Nephron progenitor cell (in vitro differentiated cells): ENCODE data around the gene C16orf86.

Source experiments
- DNase-seq: peaks from one replicate; pipeline ENCODE4 v3.0.0; 2021
- H3K27ac Mint-ChIP-seq: 2 replicates; pipeline ENCODE4 v1.8.0; 2021; ENCODE audit warnings: mild to moderate bottlenecking, moderate library complexity, mixed read lengths
- H3K27me3 Mint-ChIP-seq: 2 replicates; pipeline ENCODE4 v1.8.0; 2021; ENCODE audit warnings: mild to moderate bottlenecking, low read depth, mixed read lengths; ENCODE audit not compliant: poor library complexity
- H3K36me3 Mint-ChIP-seq: 2 replicates; pipeline ENCODE4 v1.8.0; 2021; ENCODE audit warnings: low read depth, mixed read lengths
- H3K4me1 Mint-ChIP-seq: 2 replicates; pipeline ENCODE4 v1.8.0; 2021; ENCODE audit warnings: mixed read lengths
- H3K4me3 Mint-ChIP-seq: 2 replicates; pipeline ENCODE4 v1.8.0; 2021; ENCODE audit warnings: mild to moderate bottlenecking, moderate library complexity, mixed read lengths
- H3K9me3 Mint-ChIP-seq: 2 replicates; pipeline ENCODE4 v1.8.0; 2021; ENCODE audit warnings: mild to moderate bottlenecking, moderate library complexity, mixed read lengths
- TF ChIP-seq, protein P1 (sequence below): fragments of 200-600 bp; sonication (generic); IDR thresholded peaks from 2 replicates; pipeline ENCODE4 v1.5.0; 2021; ENCODE audit warnings: antibody characterized with exemption

C16orf86 gene

DNA sequence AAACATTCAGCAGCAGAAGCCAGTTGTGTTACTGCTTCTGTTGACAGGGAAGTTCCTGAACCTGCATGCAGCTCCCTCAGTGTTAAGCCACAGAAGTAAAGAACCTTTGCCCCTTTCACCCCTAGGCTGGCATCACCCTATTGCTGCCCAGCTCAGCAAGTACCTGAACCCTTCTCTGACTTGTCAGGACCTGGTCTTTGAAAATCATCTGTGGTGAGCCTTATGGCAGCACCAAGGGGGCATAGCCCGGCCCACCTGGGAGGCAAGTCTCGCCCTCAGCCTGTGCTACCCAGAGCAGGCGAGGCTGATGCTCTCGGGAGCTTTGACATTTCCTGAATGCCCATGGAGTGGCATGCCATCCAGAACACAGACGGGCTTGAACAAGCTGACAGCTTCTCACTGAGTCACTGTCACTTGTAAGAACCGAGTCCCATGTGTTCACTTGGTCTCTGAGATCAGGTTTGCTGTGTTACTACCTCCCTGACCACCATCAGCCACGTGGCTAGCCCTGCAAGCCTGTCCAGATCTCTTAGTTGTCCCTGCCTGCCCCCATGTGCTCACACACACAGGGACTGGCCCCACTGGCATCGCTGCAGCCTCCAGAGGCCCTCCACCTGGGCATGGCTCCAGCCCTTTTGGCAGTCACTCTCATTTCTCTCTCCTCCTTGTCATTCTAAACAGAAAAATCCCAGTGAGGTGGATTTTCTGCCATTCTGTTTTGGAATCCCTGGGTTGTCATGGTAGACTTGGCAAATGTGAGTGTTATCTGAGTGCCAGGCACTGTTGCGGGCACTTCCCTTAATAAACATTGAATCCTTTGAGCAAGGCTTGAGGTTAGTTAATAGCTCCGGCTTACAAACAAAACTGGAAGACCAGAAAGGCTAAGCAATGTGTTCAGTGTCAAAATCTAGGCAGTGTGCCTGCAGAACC lies 24.6 kb upstream of the C16orf86 start:
- TF ChIP-seq, protein P1, sequence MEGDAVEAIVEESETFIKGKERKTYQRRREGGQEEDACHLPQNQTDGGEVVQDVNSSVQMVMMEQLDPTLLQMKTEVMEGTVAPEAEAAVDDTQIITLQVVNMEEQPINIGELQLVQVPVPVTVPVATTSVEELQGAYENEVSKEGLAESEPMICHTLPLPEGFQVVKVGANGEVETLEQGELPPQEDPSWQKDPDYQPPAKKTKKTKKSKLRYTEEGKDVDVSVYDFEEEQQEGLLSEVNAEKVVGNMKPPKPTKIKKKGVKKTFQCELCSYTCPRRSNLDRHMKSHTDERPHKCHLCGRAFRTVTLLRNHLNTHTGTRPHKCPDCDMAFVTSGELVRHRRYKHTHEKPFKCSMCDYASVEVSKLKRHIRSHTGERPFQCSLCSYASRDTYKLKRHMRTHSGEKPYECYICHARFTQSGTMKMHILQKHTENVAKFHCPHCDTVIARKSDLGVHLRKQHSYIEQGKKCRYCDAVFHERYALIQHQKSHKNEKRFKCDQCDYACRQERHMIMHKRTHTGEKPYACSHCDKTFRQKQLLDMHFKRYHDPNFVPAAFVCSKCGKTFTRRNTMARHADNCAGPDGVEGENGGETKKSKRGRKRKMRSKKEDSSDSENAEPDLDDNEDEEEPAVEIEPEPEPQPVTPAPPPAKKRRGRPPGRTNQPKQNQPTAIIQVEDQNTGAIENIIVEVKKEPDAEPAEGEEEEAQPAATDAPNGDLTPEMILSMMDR, result no peak
- H3K27me3 Mint-ChIP-seq, result peaks cover 40% of the 10 kb centered on the region
- H3K4me3 Mint-ChIP-seq, result no peak overlapping the region
- peaks cover 24% of the 10 kb centered on the region for H3K36me3 Mint-ChIP-seq
- no peak for DNase-seq
- H3K9me3 Mint-ChIP-seq, result no peaks in the 10 kb centered on the region
- H3K4me1 Mint-ChIP-seq, result no peaks in the 10 kb centered on the region
- H3K27ac Mint-ChIP-seq, result no peak overlapping the region

DNA sequence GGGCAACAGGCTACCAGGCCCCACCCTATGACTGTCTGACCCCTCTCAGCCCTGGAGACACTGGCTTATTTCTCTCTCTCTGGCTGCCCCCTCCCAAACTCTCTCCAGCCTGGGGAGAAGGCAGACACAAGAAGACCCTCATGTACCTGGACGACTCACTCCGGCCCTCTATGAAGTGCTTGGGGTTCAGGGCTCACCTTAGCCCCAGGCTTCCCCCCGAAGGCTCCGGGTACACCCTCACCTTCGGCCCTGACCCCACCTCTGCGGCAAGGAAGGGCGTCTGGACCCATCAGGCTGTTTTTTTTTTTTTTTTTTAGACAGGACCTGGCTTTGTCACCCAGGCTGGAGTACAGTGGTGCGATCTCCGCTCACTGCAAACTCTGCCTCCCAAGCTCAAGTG lies 22.6 kb upstream of the C16orf86 start:
- no peak overlapping the region for H3K4me3 Mint-ChIP-seq
- DNase-seq, result no peak
- H3K9me3 Mint-ChIP-seq, result no peaks in the 10 kb centered on the region
- no peaks in the 10 kb centered on the region for H3K4me1 Mint-ChIP-seq
- no peak overlapping the region for H3K27ac Mint-ChIP-seq
- peaks cover 10% of the 10 kb centered on the region for H3K36me3 Mint-ChIP-seq
- peaks cover 48% of the 10 kb centered on the region for H3K27me3 Mint-ChIP-seq
- TF ChIP-seq, protein P1, result no peak

DNA sequence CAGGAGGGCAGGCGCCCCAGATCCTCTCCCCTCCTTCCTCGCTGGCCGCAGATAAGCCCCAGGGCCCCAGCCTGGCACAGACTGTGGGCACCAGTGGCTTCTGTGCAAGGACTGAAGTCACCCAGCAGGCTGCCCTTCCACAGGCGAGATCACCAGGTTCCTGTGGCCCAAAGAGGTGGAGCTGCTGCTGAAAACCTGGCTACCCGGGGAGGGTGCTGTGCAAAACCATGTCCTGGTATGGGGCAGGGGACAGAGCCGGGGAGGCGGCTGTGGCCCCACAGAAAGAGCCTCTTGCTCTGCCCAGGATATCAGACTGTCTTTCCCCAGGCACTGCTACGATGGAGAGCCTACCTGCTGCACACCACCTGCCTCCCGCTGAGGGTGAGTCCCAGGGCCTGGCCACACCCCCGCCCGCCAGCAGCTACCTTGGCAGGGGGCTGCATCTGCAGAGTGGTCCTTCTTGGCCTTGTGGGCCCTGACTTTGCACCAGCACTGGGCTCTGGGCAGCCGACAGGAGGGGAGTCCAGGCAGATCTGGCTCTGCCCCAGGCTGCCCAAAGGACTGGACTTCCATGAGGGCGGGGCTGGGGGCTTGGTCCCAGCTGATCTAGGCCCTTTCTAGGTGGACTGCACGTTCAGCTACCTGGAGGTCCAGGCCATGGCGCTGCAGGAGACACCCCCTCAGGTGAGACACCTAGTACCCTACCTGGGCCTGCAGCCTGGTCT lies 21.1 kb upstream of the C16orf86 start:
- Mint-ChIP-seq H3K9me3 (no peaks in the 10 kb centered on the region), H3K4me3 (no peak overlapping the region), H3K4me1 (peaks cover 2% of the 10 kb centered on the region), H3K27ac (no peak overlapping the region), H3K36me3 (no peaks in the 10 kb centered on the region), H3K27me3 (peaks cover 60% of the 10 kb centered on the region)
- DNase-seq, result no peak
- TF ChIP-seq, protein P1, result no peak

DNA sequence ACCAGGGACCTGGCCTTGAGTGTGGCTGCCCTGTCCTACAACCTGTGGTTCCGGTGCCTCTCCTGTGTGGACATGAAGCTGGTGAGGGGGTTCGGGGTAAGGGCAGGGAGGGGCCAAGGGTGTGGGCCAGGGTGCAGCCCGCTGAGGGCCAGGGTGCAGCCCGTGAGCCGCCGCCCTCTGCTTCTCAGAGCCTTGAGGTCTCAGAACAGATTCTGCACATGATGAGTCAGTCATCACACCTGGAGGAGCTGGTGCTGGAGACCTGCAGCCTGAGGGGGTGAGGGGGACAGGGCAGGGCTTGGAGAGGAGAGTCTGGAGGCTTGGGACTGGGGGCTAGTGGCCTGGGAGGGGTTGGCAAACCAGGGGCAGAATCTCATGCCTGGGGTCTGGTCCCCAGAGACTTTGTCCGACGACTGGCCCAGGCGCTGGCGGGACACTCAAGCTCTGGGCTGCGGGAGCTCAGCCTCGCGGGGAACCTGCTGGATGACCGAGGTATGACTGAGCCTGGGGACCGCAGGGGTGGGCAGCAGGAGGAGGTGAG lies 19.4 kb upstream of the C16orf86 start:
- DNase-seq, result no peak
- H3K4me3 Mint-ChIP-seq, result no peak overlapping the region

DNA sequence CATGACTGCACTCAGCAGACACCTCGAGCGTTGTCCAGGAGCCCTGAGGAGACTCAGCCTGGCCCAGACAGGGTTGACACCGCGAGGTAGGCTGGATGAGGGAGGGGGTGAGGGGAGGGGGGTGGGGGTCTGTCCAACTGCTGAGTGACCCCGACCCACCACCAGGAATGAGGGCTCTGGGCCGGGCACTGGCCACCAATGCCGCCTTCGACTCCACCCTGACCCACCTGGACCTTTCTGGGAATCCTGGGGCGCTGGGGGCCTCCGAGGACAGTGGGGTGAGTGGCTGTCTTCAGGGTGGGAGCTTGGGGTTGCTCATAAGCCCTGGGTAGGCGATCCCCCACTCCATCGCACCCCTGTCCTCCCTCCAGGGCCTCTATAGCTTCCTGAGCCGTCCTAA lies 18.9 kb upstream of the C16orf86 start:
- Mint-ChIP-seq H3K4me1 (peaks cover 6% of the 10 kb centered on the region), H3K36me3 (no peaks in the 10 kb centered on the region), H3K27ac (no peak overlapping the region), H3K9me3 (no peaks in the 10 kb centered on the region), H3K27me3 (peaks cover 76% of the 10 kb centered on the region), H3K4me3 (no peak overlapping the region)
- TF ChIP-seq, protein P1, result no peak
- DNase-seq, result no peak

More for the DNA sequence above, 19.4 kb upstream of the C16orf86 start:
- TF ChIP-seq, protein P1, result no peak
- Mint-ChIP-seq H3K36me3 (no peaks in the 10 kb centered on the region), H3K4me1 (peaks cover 6% of the 10 kb centered on the region), H3K27me3 (peaks cover 75% of the 10 kb centered on the region), H3K27ac (no peak overlapping the region), H3K9me3 (no peaks in the 10 kb centered on the region)
